ENCODE data around the gene DNAH2. TPM values are rescaled to one million over a fixed set of nuclear protein-coding genes. Genes with fewer than 3 reads are reported as not detected.
"Not testable (repeated sequence)": the region's sequence is repeated elsewhere in the genome, so short reads cannot be mapped to it uniquely, and the experiment has no call there.

DNAH2 gene
- total RNA-seq, 4 donors from 2014 or later = under 0.01 to 1.4 (median under 0.01) TPM

GRCh38 chr17:7809086-7809790, 91.7 kb downstream of the DNAH2 start:
- Histone ChIP-seq H3K9me3 (no peaks in the 10 kb centered on the region), H3K36me3 (no peaks in the 10 kb centered on the region), H3K4me1 (no peaks in the 10 kb centered on the region), H3K27ac (no peak overlapping the region), H3K4me3 (no peak overlapping the region), H3K27me3 (peaks cover 0 to 8% of the 10 kb centered on the region in 2 donors)
- 75 to 76% methylated on average over 11 of the region's 11 CpGs for WGBS, 2 donors
- DNase-seq (ENCODE audit: low spot score in 2 of 2) = no peak
- no peak for TF ChIP-seq CTCF (IDR thresholded peaks at IDR 0.05)
- TF ChIP-seq EP300 (IDR thresholded peaks at IDR 0.05) = no peak
- no peak for TF ChIP-seq POLR2A (IDR thresholded peaks at IDR 0.05)

- not testable (repeated sequence) for H3K9me3 ChIP-seq; H3K4me3 ChIP-seq; H3K4me1 ChIP-seq; H3K27ac ChIP-seq; H3K36me3 ChIP-seq; H3K27me3 ChIP-seq; DNase-seq (ENCODE audit: low spot score in 2 of 2)
- WGBS, 2 donors = 78 to 82% methylated on average over 9 of the region's 9 CpGs
Observed at GRCh38 chr17:7809791-7810343, 92.3 kb downstream of the DNAH2 start.

GRCh38 chr17:7811251-7811650, 93.7 kb downstream of the DNAH2 start:
- Histone ChIP-seq H3K36me3 (no peaks in the 10 kb centered on the region), H3K4me1 (no peaks in the 10 kb centered on the region), H3K27ac (no peak overlapping the region), H3K27me3 (peaks cover 0 to 3% of the 10 kb centered on the region in 2 donors), H3K4me3 (no peak overlapping the region), H3K9me3 (no peaks in the 10 kb centered on the region)
- 81 to 84% methylated on average over 3 of the region's 3 CpGs for WGBS, 2 donors
- no peak for TF ChIP-seq POLR2A (IDR thresholded peaks at IDR 0.05)
- DNase-seq (ENCODE audit: low spot score in 2 of 2) = no peak

GRCh38 chr17:7814969-7815368, 97.4 kb downstream of the DNAH2 start:
- TF ChIP-seq POLR2A (IDR thresholded peaks at IDR 0.05) (no peak), EP300 (IDR thresholded peaks at IDR 0.05) (no peak), CTCF (IDR thresholded peaks at IDR 0.05) (no peak)
- no peaks in the 10 kb centered on the region for H3K9me3 ChIP-seq
- 92 to 94% methylated on average over 5 of the region's 5 CpGs for WGBS, 2 donors
- no peak for DNase-seq (ENCODE audit: low spot score in 2 of 2)
- no peak overlapping the region for H3K4me3 ChIP-seq
- H3K27ac ChIP-seq = no peak overlapping the region
- H3K36me3 ChIP-seq = no peaks in the 10 kb centered on the region
- no peaks in the 10 kb centered on the region for H3K4me1 ChIP-seq
- H3K27me3 ChIP-seq = peaks cover 0 to 3% of the 10 kb centered on the region in 2 donors

GRCh38 chr17:7816926-7817642, 99.5 kb downstream of the DNAH2 start:
- Histone ChIP-seq H3K27ac (no peak overlapping the region), H3K36me3 (no peaks in the 10 kb centered on the region), H3K4me1 (no peaks in the 10 kb centered on the region), H3K4me3 (no peak overlapping the region), H3K27me3 (no peaks in the 10 kb centered on the region), H3K9me3 (no peaks in the 10 kb centered on the region)
- DNase-seq (ENCODE audit: low spot score in 2 of 2) = no peak
- WGBS, 2 donors = 72 to 80% methylated on average over 10 of the region's 10 CpGs
- TF ChIP-seq EP300 (IDR thresholded peaks at IDR 0.05) = no peak
- TF ChIP-seq CTCF (IDR thresholded peaks at IDR 0.05) = no peak
- no peak for TF ChIP-seq POLR2A (IDR thresholded peaks at IDR 0.05)

GRCh38 chr17:7817643-7817964, 100.1 kb downstream of the DNAH2 start:
- no peak for DNase-seq (ENCODE audit: low spot score in 2 of 2)
- H3K4me1 ChIP-seq = no peaks in the 10 kb centered on the region
- WGBS, 2 donors = 83 to 90% methylated on average over 9 of the region's 9 CpGs
- H3K4me3 ChIP-seq = no peak overlapping the region
- no peak overlapping the region for H3K27ac ChIP-seq
- H3K9me3 ChIP-seq = no peaks in the 10 kb centered on the region
- no peaks in the 10 kb centered on the region for H3K27me3 ChIP-seq
- TF ChIP-seq CTCF (IDR thresholded peaks at IDR 0.05) (no peak), EP300 (IDR thresholded peaks at IDR 0.05) (no peak), POLR2A (IDR thresholded peaks at IDR 0.05) (no peak)
- no peaks in the 10 kb centered on the region for H3K36me3 ChIP-seq

Data from tibial nerve (tissue), 4 donors.